Ishikawa (cell line): ENCODE measurements around the gene GDAP1L1.

ENCODE experiments used
- CEBPB ChIP-seq: IDR thresholded peaks from 2 replicates; pipeline ENCODE4 v1.6.1; 2012
- CREB1 ChIP-seq: IDR thresholded peaks from 2 replicates; pipeline ENCODE4 v1.6.1; 2012; ENCODE audit warnings: low read depth
- EP300 ChIP-seq: IDR thresholded peaks from 2 replicates; pipeline ENCODE4 v1.6.1; 2012; ENCODE audit warnings: borderline replicate concordance
- REST ChIP-seq: IDR thresholded peaks from 2 replicates; pipeline ENCODE4 v1.6.1; 2012; ENCODE audit warnings: low read depth, mild to moderate bottlenecking
- TAF1 ChIP-seq: IDR thresholded peaks from 2 replicates; pipeline ENCODE4 v1.6.1; 2012; ENCODE audit warnings: low read depth, mild to moderate bottlenecking

DNA sequence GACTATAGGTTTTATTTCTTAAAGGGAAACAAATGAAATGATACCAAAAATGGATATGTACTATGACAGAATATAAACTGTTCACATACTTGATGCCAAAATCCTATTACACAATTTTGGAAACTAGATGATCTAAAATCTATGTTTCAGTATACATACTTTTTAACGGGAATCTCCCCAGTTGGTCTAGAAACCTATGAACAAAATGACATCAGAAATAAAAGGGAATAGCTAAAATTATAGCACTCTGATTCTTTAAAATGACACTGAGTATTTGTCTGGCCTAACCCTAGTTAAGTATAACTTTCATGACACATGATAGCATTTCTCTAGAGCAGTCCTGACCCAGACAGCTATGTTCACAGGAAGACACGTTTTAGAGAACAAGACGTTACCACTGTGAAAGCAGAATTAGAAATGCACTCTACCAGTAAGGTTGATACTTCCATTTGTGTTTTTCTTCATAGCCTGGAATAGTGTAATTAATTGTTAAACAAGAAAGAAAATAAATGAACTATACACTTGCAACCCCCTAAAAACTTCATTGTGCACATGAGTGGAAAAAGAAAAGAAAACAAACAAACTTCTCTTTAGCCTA is 39.9 kb upstream of the GDAP1L1 start:
- TF ChIP-seq TAF1 (no peak), CEBPB (no peak), CREB1 (no peak), REST (no peak), EP300 (no peak)
